T follicular helper cell (primary cell): ENCODE data around the gene STAB1.

Experiments used
- DNase-seq: peaks from one replicate; pipeline ENCODE4 v3.0.0-alpha.2; 2020; ENCODE audit warnings: low read depth

STAB1 gene

DNA sequence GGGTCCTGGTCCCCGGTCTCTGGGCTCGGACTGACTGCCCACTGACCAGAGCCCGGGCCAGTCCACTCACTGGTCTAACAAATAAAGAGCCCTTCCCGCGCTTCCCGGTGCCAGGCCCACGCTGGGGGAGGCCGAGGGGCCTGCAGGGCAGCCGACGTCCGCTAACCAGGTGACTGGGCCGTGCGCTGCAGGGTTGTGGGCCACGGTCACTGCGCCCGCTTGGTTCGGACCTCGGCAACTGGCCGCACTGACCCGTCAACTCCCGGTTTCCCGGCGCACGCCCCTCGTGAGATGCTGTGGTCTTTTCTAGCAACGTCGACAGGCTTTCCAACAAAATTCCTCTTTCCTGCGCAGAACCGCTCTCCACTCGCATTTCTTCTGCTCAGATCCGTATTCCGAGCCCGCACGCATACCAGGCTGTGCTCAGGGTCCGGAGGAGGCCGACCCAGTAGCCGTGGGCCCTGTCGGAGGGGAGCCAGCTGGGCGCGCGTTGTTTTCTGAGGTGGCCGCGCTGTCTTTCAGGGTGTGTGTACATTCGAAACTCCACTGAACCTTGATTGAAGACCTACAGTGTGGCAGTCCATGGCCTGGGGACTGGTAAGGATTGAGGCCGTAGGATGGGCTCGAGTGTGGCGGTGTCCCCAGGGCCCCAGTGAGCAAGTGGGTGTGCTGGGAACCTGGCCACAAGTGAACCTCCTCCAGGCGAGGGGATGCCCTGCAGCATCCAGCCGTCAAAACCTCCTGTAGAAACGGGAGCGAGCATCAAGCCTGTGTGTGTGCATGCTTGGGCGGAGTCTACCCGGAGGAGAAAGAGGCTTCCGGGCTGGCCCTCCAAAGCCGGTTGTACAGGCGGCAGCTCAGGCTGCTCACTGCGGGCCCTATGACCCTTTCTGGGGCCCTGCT, 39.4 kb downstream of the STAB1 start:
- no peak for DNase-seq

DNA sequence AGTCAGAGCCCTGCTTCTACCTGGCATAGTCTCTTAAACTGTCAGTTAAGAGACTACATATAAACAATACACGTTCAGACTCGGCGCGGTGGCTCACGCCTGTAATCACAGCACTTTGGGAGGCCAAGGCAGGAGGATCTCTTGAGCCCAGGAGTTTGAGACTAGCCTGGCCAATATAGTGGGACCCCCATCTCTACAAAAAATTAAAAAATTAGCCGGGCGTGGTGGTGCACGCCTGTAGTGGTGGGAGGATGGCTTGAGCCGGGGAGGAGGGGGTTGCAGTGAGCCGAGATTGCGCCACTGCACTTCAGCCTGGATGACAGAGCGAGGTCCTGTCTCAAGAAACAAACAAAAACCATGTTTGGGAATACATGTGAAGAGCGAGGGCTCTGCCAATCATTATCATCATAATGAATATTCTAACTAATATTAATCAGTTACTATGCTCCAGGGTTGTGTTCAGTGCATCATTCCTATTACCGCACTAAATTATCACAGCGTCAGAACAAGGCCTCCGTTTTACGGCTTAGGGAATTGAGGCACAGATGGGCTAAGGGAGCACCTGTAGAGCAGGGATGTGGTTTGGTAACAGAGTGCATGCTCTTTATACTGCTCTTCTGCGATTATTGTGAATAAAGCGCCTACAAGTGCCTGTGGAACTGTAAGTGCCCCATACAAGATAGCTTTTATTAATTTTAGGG, 40.4 kb downstream of the STAB1 start:
- no peak for DNase-seq

DNA sequence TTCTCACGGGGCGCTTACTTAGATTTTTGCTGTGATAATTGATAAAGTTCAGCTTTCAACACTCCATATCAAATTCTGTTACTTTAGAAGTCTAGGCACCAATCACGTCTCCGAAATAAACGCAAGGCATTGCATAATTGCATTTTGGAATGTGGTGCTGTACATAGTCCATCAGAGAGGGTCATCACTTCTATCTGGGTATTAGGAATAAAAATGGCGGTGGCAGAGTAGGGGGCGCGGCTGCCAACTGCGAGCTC, 40.9 kb downstream of the STAB1 start:
- DNase-seq = no peak

DNA sequence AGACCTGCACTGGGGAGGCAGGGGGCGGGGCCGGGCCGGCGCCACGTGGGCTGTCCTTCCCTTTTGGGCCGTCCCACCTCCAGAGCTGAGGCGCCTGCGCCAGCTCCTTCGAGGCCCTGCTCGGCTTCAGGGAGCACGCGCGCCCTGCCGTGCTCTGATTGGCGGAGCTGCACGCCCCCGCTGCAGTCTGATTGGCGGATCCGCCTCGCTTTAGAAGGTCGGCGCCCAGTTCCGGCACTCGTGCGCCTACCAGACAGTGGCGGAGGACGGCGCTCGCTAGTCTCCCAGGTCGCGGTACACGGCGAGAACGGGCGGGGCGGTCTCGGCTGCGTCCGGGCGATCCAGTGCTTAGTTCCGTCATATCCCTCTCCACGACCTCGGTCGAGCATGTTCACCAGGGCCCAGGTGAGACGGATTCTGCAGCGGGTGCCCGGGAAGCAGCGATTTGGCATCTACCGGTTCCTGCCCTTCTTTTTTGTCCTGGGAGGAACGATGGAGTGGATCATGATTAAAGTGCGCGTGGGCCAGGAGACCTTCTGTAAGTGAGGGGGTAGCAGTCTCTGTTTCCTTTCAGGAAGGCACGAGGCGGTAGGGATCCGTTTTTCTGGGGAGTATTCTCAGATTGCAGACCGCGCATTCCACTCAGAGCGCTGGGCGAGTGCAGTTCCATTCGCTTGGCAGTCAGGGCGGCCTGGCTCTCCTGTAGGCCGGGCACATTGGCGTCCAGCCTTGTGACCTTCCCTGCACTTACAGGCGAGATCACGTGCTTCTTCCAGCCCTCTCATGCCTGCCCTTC, 41.4 kb downstream of the STAB1 start, which contains the start of gene UQCC5:
Gene UQCC5 (plus strand): TSS at position 237 of the 796 bp plus-strand sequence. CDS start 151 bp downstream, at position 388.
- DNase-seq = peak; percentile 95

DNA sequence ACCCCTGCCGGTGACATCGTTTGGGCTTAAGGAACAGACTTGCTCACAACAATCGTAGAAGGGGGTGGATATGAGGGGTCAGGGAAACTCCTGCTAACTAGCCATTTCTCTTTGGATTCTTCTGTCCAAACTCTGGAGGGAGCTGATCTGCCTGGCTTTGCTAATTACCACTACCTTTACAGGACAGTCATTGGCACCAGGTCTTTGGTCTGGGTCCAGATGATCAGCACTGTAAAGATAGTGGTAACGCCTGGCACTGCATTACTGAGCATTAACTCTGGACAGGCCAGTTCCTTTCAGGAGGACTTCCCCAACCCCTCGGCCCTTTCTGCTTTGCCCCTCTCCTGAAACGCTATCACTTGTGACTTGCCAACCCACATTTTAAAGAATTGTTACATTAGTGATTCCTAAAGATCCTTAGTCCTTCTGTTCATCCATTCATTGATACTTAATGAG, 42.1 kb downstream of the STAB1 start:
- no peak for DNase-seq

DNA sequence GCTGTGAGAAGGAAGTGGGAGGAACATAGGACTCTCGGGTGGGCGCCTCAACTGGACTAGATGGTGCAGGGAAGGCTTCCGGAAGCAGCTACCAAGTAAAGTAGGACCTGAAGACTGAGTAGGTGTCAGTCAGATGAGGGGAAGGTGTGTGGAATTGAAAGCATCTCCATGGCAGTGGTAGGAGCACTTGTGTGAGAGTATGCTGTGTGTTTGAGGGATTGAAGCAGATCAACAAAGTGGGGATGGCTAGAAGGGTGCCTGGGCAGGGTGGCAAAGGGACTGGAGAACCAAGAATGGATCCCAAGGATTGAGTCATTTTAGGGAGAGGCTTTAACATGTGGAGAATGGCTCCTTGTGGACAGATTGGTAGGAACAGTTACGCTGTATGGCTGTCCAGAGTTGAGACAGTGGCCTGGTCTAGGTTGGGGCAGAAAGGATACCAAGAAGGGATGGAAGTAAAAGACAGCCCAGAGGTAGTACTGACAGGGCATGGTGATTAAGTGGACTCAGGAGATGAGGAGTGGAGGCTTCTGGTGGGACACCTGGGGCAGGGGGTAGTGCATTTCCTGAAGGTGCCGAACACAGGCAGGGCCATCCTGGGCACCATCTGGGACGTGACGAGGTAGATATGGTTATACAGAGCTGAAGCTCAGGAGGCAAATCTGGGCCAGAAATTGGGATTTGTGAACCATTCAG, 42.7 kb downstream of the STAB1 start:
- DNase-seq = no peak

DNA sequence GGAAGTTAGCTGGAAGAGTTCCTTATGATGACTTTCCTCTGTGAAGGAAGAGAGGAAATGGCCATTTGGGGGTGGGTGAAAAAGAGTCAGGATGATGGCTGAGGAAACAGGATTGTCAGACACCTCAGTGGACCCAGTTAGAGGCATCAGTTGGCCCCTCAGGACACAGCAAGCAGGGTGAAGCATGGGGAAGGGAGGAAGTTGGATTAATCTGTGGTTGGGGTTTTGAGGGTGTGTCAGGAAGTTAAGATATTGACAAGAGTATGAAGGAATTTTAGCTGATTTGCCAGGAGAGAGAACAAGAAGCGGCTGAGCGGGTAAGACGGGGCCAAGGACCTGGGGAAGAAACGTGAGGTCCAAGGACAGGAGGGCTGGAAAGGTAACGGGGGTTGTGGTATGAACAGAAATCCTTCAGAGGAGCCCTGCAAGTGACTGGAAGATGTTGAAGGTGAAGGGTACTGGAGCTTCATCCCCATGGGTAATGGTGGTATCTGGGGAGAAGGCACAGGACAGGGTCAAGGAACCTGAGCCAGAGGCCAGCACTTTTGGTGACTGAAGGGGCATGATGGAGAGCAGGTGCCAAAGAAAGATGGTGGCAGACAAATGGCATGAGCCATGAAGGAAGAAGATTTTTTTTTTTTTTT, 44.0 kb downstream of the STAB1 start:
- no peak for DNase-seq

DNA sequence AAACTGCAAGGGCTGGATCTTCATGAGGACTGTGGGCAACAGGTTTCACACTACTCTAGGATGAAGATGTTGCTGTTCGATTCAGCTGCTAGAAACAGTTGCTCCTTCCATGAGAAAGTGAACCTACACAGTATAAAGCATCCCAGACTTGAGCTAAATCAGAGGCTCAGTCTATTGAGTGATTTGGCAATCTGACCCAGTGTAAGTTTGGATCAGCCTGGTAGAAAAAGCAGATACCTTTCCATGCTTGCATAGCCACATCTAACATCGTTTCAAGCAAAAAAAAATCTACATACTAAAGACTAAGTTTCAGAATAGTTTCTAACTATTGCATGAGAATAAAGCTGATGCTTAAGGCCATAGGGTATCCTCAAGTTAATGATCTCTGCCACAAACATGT, 45.9 kb downstream of the STAB1 start:
- DNase-seq = no peak

DNA sequence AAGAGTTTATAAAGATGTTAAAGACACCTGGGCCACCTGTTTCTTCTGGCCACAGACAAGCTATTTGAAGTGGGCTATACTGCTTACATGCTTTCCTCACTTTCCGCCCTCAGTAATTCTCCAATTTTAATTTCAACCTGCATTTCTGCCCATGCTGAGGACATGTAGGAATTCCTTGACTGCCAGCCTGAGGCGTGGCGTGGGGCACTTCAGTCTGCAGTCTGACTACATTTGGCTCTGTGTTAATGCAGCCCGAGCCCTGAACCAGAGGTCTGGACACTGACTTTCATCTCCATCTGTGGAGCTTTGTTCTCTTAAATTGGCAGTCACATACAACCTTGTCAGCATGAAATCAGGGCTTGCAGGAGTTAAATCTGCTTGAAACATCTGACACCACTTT, 49.8 kb downstream of the STAB1 start:
- no peak for DNase-seq

DNA sequence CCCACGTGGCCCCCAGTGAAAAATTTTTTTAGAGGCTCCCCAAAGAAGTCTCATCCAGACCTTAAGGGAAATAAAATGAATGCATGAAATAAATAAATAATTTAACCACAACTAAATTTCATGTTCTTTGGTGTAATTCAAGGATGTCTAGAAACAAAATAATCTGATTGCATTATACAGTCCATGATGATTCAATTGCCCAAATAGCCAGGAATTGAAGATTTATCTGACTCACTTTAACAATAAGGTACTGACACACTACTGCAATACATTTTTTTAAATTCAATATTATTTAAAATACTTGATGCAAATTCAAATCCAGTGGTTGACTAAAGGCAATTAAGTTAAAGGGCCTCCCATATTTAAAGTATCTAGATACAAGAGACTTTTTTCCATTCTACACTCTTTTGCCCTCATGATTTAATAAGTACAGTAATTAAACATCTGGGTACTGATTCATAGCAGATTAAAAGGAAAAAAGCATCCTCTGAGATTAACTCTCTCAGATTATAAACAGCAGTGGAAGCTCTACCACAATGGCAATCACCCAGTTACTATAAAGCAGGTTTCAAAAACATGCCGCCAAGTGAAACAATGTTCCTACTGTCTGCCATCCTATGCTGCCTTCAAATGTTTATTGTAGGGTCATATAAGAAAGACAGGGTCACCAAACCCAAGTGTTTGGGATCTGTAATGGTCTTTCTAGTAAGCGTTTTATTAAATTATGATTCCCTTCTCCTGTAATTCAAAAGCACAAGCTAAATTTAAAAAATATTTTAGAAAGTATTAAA, 51.2 kb downstream of the STAB1 start:
- DNase-seq = no peak

DNA sequence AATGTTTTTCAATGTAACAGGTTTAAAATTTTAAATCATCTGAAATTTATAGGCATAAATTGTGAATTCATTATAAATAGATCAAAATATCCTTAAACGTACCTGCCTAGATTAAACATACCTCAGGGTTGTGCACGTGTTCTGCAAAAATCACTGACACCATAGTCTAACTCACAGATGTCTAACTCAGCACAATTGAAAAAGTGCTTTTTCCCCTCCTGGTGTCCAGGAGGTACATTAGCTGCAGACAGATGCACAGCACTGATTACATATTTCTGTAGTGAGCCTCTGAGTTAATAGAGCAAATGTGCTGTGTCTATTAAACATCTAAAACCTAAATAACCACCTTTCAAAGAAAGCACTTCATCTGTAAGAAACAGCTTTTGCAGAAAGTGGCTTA, 52.0 kb downstream of the STAB1 start:
- no peak for DNase-seq

DNA sequence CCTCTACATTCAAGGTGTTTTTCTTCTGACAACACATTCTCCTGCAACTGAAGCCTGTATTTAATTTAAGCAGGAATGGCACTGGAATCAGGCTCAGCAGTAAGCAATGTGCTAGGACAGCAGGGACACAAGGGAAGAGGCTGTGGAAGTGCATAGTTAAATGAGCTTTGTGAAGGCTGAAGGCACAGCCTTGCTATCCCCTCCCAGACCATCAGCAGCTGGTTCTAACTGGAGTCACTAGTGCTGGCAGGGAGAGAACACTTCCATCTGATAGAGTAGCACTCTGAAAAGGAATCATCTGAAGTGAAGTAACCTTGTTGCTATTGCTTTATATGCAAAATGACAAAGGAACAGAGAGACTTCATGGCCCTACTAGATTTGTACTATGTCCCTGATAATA, 56.0 kb downstream of the STAB1 start:
- no peak for DNase-seq

DNA sequence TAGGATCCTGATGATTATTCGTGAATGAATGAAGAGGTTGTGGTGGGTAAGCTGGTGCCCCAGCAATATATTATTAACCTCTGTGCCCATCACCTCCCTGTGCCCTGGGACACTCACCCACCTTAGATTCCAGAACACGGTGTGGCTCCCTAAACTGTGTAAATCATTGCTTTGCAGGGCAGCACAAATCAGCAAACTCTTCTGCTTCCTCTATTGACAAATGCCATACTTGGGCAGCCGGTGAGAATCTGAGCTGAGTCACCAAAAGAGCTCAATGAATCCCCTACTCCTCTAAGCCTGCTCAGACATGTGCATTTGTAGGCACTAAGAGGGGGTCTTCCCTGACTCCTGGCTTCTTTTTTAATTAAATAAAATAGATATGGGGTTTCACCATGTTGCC, 57.0 kb downstream of the STAB1 start:
- DNase-seq = no peak

DNA sequence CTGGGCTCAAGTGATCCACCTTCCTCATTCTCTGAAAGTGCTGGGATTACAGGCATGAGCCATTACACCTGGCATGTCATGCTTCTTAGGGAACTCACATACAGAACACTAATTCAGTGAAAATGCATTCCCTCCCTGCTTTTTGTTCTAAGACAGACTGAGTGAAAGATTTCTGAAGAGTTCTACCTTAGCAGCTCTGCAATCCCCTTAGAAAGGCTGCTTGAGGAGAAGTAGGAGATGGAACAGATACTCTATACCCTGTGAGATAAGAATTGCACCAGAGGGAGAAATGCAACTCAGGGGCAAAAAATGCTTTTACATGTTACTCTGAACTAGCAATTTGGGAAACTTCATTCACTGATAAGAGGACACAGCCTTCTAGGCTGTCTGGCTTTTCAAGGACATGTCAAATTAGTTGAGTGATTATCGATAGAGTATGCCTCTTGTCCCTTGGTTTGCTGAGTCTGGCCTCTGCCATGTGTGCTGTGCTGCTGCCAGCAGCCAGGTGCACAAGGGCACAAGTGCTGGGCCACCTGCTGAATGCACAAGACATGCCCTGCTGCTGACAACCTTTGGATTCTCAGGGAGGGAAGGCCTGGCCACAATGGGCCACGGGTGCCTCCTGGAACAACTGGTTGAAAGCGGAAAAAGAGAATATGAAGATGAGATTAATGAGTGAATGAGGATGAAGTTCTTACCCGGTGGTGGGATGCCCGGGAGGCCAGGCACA, 59.1 kb downstream of the STAB1 start:
- no peak for DNase-seq

DNA sequence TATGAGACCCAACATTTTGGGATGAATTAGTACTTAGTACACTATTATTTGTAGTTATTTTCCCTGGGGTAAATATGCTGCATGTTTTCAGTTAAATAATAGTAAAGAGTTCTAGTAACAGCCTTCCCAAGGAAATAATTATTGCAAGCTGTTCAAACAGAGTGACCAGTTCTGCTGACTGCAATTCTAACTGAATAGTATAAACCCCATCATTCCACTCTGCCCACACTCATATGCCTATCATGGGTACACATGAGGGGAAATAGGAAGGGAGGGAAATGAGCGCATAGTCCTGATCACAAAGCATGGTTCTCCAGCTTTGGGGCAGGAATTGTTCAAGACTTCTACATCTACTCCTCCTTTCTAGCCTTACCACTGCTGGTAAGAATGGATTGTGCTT, 59.9 kb downstream of the STAB1 start:
- no peak for DNase-seq

DNA sequence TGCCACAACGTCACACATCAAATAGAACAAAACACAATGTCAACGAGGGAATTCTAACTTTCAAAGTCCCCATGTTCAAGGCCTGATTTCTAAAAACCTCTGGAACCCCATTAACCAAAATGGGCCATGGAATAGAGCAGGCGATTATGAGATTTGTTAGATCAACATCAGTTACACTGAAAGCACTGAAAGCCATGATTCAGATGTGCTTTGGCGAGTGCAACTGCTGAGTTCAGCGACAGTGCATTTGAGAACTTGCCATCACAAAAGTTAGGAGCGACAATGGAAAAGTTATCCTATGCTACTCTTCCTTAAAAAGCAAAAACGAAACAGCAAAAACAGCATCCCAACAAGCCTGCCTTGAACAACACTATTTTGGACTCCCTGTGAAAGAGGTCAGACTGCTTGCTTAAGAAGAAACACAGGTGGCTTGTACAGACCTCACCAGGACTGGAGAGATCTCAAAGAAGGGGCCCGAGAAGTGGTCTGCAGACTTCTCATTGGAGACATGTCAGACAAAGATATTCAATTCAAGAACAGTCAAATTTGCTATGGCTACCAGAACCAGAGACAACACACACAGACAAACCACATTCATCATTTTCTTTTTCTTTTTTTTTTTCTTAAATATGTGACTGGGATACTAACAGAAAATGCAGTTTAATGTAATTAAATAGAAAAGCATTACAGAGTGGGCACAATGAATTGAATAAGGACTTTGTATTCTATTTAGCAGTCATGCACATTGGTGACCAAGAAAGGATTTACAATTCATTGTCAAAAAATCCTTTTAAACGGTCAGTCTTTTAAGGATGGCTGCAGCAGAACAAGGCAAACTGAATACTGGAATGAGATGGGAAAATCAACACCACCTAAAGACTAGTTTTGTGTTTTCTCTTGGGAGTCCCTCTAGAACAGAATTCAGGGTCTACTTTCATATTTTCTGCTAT, 62.1 kb downstream of the STAB1 start:
- no peak for DNase-seq

DNA sequence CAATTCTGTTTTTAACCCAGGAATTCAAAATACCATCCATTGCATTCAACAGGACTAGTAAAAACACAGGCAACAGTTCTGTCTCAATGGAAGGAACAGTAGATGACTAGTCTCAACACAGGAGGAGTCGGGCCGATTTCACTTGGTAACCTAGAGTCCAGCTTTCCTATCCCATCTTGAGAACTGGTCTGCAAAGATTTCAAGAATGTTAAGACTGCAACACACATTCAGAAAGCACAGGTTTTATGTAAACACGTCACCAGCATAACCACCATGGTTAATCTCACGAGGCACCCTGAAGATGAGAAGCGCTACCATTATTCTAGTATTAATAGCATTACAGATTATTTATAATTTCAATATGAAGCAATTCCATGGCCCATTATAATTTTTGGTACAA, 63.3 kb downstream of the STAB1 start:
- DNase-seq = no peak

DNA sequence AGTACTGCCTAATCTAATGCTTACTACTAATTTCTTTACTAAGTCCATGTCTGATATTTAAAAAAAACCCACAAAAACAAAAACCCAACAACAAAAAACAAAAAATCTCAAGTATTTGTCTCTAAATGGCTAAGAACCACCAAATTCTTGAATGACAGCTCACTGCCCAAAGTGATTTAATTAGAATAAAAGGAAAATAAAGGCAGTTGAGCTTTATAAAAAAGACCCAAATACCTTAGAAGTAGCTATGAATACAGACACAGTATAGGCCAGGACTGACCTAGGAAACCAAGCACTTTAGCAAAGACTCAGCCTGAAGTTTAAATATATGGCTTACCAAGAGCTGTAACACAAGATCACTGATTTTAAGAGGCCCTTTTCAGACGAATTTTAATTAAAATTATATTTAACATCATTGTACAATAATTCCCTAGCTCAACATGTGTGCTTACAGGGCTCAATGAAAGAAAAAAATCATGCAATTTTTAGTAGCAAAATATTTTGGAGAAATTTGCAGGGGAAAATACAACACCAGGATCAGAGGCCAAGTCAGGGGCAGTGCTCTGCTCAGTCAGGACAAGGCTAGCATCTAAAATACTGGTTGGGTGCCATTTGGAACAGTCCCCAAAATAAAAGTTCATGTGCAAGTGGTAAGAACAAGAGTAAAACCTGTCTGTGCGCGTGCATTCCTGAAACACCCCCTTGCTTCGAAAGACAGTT, 66.0 kb downstream of the STAB1 start:
- DNase-seq = no peak
